GM12878 (cell line): ENCODE data around the gene SLF2. TPM values are rescaled to one million over a fixed set of nuclear protein-coding genes. Genes with fewer than 3 reads are reported as not detected.

Experiments
- ATAC-seq: fragments of 200-7000 bp; cut with Tn5 transposase; 3 replicates; pipeline ENCODE4 v1.9.1; 2020; ENCODE audit warnings: mild to moderate bottlenecking, moderate library complexity
- BruUV-seq: library from RNA; stranded (reverse); fragments of 400-500 nt; replicated peaks from 2 replicates; lab custom pipeline; 2021; lab: Mats Ljungman, UMichigan
- CTCF ChIA-PET: fragments of 300-600 bp; sonication (Branson Sonifier 250); formaldehyde crosslinking; extraction: SDS; loops from one replicate; lab custom pipeline; 2021; ENCODE audit warnings: inconsistent platforms; lab: Yijun Ruan, JAX
- POLR2A ChIA-PET: fragments of 350-600 bp; formaldehyde crosslinking; extraction: SDS; loops from one replicate; lab custom pipeline; 2021; ENCODE audit warnings: inconsistent platforms; lab: Charles Lee
- RAD21 ChIA-PET: fragments of 300-600 bp; sonication (Branson Sonifier 250); formaldehyde crosslinking; loops from one replicate; lab custom pipeline; 2023; ENCODE audit warnings: antibody characterized with exemption; ENCODE audit not compliant: unreplicated experiment; lab: Charles Lee
- SMC1A ChIA-PET: fragments of 300-600 bp; sonication (Branson Sonifier 250); formaldehyde crosslinking; loops from one replicate; lab custom pipeline; 2023; ENCODE audit not compliant: unreplicated experiment, uncharacterized antibody; lab: Charles Lee
- DNase-seq: peaks from one replicate; pipeline ENCODE4 v3.0.0-alpha.2; 2011; ENCODE audit warnings: low read depth, low spot score
- FAIRE-seq: peaks from 3 replicates; lab custom pipeline; 2011; peaks lifted over from hg19 to GRCh38; lab: Jason Lieb, UNC
- H2AFZ ChIP-seq: 2 replicates; pipeline ENCODE4 v1.6.0; 2011; ENCODE audit warnings: low read depth, low read length, control low read depth; ENCODE audit not compliant: control insufficient read depth
- H3K27ac ChIP-seq: 2 replicates; pipeline ENCODE4 v1.5.1; 2011; ENCODE audit warnings: control low read depth; ENCODE audit not compliant: control insufficient read depth, insufficient read depth
- H3K27me3 ChIP-seq, 2 experiments: replicated peaks in 1 of 2; 2 replicates each; pipeline versions ENCODE4 v1.6.0 to v1.6.1; 2011; ENCODE audit warnings: low read length in 1 of 2; ENCODE audit not compliant: control insufficient read depth in 2 of 2, insufficient read depth in 2 of 2
- H3K36me3 ChIP-seq, 2 experiments: 2 replicates each; pipeline ENCODE4 v1.5.1; 2011; ENCODE audit warnings: low read length in 1 of 2; ENCODE audit not compliant: control insufficient read depth in 2 of 2, insufficient read depth in 2 of 2
- H3K4me1 ChIP-seq: 2 replicates; pipeline ENCODE4 v1.6.1; 2011; ENCODE audit warnings: mild to moderate bottlenecking, low read length, moderate library complexity, mixed read lengths; ENCODE audit not compliant: control insufficient read depth, insufficient read depth
- H3K4me2 ChIP-seq: 2 replicates; pipeline ENCODE4 v1.6.0; 2011; ENCODE audit warnings: control low read depth; ENCODE audit not compliant: control insufficient read depth, insufficient read depth
- H3K4me3 ChIP-seq: fragments of 200-600 bp; sonication (generic); 2 replicates; pipeline ENCODE4 v1.5.1; 2016
- H3K79me2 ChIP-seq: 2 replicates; pipeline ENCODE4 v1.6.0; 2011; ENCODE audit warnings: low read length; ENCODE audit not compliant: control insufficient read depth, insufficient read depth
- H3K9ac ChIP-seq: 2 replicates; pipeline ENCODE4 v1.8.0; 2011; ENCODE audit warnings: low read length, control low read depth, mixed read lengths; ENCODE audit not compliant: control insufficient read depth, insufficient read depth
- H3K9me3 ChIP-seq: replicated peaks from 3 replicates; pipeline ENCODE4 v1.5.1; 2011; ENCODE audit warnings: mild to moderate bottlenecking, low read length; ENCODE audit not compliant: control insufficient read depth, insufficient read depth
- H4K20me1 ChIP-seq: 2 replicates; pipeline ENCODE4 v1.6.0; 2011; ENCODE audit not compliant: control insufficient read depth, insufficient read depth
- BRCA1 ChIP-seq: IDR thresholded peaks from 2 replicates; pipeline ENCODE4 v1.6.1; 2011; ENCODE audit warnings: low read depth, low read length, improper control_type of control experiment
- CBX3 ChIP-seq: fragments of 200-600 bp; sonication (generic); IDR thresholded peaks from 2 replicates; pipeline ENCODE4 v1.6.1; 2016; ENCODE audit warnings: low read depth, borderline replicate concordance
- HDAC2 ChIP-seq: fragments of 200-600 bp; sonication (generic); IDR thresholded peaks from 2 replicates; pipeline ENCODE4 v1.6.1; 2017
- IKZF2 ChIP-seq, 2 experiments: fragments of 450-650 bp; IDR thresholded peaks; 2 replicates each; pipeline ENCODE4 v1.6.1; 2017; ENCODE audit warnings: mild to moderate bottlenecking in 2 of 2, moderate library complexity in 2 of 2
- KDM1A ChIP-seq: fragments of 200-600 bp; sonication (generic); IDR thresholded peaks from 2 replicates; pipeline ENCODE4 v1.6.1; 2016; ENCODE audit warnings: borderline replicate concordance
- NR2C2 ChIP-seq: IDR thresholded peaks from 2 replicates; pipeline ENCODE4 v1.6.1; 2011; ENCODE audit warnings: borderline replicate concordance, low read depth; ENCODE audit not compliant: control insufficient read depth, insufficient read length
- PML ChIP-seq: IDR thresholded peaks from 2 replicates; pipeline ENCODE4 v1.6.1; 2012; ENCODE audit warnings: low read length, inconsistent platforms
- RELB ChIP-seq: fragments of 450-650 bp; IDR thresholded peaks from 2 replicates; pipeline ENCODE4 v1.6.1; 2017; ENCODE audit warnings: low read depth, mild to moderate bottlenecking, moderate library complexity
- SREBF2 ChIP-seq: IDR thresholded peaks from 2 replicates; pipeline ENCODE4 v1.6.1; 2012; ENCODE audit warnings: mild to moderate bottlenecking, low read length
- ZNF274 ChIP-seq: IDR thresholded peaks from one replicate; pipeline ENCODE4 v1.8.0; 2011; ENCODE audit not compliant: insufficient read length, insufficient read depth
- ZSCAN29 ChIP-seq: fragments of 450-650 bp; IDR thresholded peaks from 2 replicates; pipeline ENCODE4 v1.6.1; 2017; ENCODE audit warnings: mild to moderate bottlenecking, moderate library complexity
- in situ Hi-C: fragments of 300-500 bp; cut with MboI; formaldehyde crosslinking; loops from 9 replicates; pipeline ENCODE4 v1.14.3; 2018; ENCODE audit warnings: mixed read lengths
- intact Hi-C: fragments of 100-400 bp; cut with micrococcal nuclease; formaldehyde crosslinking; loops from one replicate; pipeline ENCODE4 v1.14.2; 2022; ENCODE audit not compliant: unreplicated experiment
- polyA plus RNA-seq, 11 experiments: library from polyadenylated mRNA; depleted of rRNA in 4 of 11; unstranded in 6 of 11; stranded (reverse) in 5 of 11; fragments of >200 nt; fragmentation: Nextera tagmentation in 4 of 11; fragmentation: Illumina TruSeq in 1 of 11; extraction: Ambion mirVana in 4 of 11; extraction: Trizol in 1 of 11; gene quantifications; 1 replicate in 1 of 11; 2 replicates in 10 of 11; pipeline versions ENCODE4 v1.2.1 to v1.2.3, GENCODE V29; 2011 to 2016; ENCODE audit warnings: inconsistent platforms in 2 of 11, missing spikeins in 2 of 11, low read depth in 1 of 11
- total RNA-seq, 4 experiments: library from RNA; depleted of rRNA in 3 of 4; stranded (reverse); fragments of >200 nt in 3 of 4; fragmentation: Illumina TruSeq in 1 of 4; extraction: Trizol in 1 of 4; gene quantifications; 2 replicates each; pipeline versions ENCODE4 v1.2.1 to v1.2.3, GENCODE V29; 2013 to 2021

Gene SLF2
- total and polyA plus RNA-seq, 10 of the 15 experiments (the other 5 are each of a cell fraction or from before 2014, with no cell fraction given) = 3.0 to 25.2 (median 17.9) TPM

DNA sequence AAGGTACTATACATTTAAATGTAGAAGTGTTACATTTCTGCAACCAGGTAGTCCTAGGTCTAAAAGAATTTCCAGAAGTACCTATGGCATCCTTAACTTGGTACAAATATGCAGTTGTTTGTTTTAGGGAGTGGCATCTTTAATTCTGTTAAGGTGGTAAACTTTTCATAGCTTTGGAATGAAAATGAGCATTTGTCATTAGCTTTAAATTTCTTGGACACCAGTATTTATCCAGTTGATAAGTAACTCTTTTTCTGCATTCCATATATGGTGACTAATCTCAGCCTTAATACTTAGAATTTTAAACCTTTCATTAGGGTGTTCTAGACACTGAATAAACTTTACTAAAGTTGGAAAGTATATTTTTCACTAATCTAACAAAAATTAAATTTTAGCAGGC is 10.8 kb downstream of the SLF2 start:
- in situ Hi-C loops (no loop called here), intact Hi-C loops (no loop called here)
- ChIA-PET CTCF (interaction anchor here (1.8 kb wide), 1 partner anchor 24 kb away, joined by 3 read pairs; no protein-coding TSS in a partner anchor), POLR2A (interaction anchor here (1.9 kb wide), 1 partner anchor 10 kb away, joined by 6 read pairs; the partner anchor contains the start of gene SLF2), SMC1A (interaction anchor here (4.0 kb wide), 1 partner anchor 10 kb away, joined by 19 read pairs; the partner anchor contains the start of gene SLF2), RAD21 (interaction anchor here (1.5 kb wide), 1 partner anchor 9 kb away, joined by 5 read pairs; no protein-coding TSS in a partner anchor)
- FAIRE-seq (no peak), ATAC-seq (no peak), DNase-seq (no peak)
- Histone ChIP-seq H3K9ac (no peak overlapping the region), H3K4me1 (no peaks in the 10 kb centered on the region), H3K27me3 (no peaks in the 10 kb centered on the region), H3K9me3 (no peaks in the 10 kb centered on the region), H3K79me2 (no peaks in the 10 kb centered on the region), H3K27ac (no peak overlapping the region), H3K4me2 (no peak overlapping the region), H3K36me3 (peaks cover 1 to 26% of the 10 kb centered on the region in 2 experiments; a peak in 3 of 4 replicates), H2AFZ (no peak overlapping the region), H4K20me1 (no peaks in the 10 kb centered on the region), H3K4me3 (no peak overlapping the region)
- TF ChIP-seq ZNF274 = no peak
- no peak for TF ChIP-seq HDAC2
- no peak for TF ChIP-seq CBX3
- TF ChIP-seq IKZF2 (IDR thresholded peaks at IDR 0.05) = no peak
- no peak for TF ChIP-seq NR2C2
- TF ChIP-seq SREBF2 = no peak
- no peak for TF ChIP-seq PML
- TF ChIP-seq RELB = no peak
- TF ChIP-seq KDM1A = no peak
- TF ChIP-seq ZSCAN29 = no peak
- no peak for TF ChIP-seq BRCA1
- no TSS peak for BruUV-seq
